ENCODE results near the gene TBRG4.
"Not testable (repeated sequence)": the region's sequence is repeated elsewhere in the genome, so short reads cannot be mapped to it uniquely, and the experiment has no call there.

Gene TBRG4

DNA sequence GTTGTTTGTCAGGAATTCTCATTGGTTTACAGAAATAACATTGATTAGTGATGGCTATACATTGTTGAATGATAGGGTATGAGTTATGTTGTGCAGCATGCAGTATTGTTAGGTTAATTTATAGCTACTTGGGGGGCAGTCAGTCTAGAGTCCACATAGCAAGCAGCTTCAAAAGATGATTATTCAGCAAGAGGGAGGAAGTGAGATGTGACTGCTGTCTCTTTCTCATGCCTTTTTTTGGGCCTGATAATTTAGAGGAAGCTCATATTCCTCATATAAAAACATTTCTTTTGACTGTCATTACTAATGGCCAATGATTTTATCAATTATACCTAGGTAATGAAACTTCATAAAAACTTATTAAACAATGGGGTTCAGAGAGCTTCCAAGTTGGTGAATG lies 3.4 kb upstream of the TBRG4 start:
- FAIRE-seq: no peak

DNA sequence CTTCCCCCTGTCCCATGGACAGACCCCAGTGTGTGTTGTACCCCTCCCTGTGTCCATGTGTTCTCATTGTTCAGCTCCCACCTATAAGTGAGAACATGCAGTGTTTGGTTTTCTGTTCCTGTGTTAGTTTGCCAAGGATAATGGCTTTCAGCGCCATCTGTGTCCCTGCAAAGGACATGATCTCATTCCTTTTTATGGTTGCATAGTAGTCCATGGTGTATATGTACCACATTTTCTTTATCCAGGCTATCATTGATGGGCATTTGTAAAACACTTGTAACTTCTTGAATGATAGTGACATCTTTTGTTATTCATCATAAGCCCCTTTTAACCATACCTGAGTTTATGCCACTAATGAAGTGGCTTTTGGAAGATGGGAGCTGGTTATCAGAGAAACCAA lies 2.8 kb upstream of the TBRG4 start:
- not testable (repeated sequence) for FAIRE-seq

DNA sequence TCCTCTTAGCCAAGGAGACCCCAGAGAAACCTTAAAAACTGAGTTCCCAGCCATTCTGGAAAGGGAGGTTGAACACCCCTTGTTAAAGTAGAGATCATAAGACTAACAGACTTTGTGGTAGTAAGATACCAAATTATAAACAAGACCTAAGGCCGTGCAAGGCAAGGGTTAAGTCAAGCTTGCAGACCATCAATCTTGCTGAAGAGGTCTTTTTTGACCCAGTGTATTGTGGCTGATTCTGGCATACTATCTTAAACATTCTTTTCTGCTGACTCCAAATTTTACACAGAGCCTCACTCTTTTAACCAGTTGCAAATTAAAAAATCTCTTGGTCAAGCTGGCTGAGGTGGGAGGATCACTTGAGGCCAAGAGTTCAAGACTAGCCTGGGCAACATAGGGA lies 1.2 kb upstream of the TBRG4 start:
- no peak for FAIRE-seq

DNA sequence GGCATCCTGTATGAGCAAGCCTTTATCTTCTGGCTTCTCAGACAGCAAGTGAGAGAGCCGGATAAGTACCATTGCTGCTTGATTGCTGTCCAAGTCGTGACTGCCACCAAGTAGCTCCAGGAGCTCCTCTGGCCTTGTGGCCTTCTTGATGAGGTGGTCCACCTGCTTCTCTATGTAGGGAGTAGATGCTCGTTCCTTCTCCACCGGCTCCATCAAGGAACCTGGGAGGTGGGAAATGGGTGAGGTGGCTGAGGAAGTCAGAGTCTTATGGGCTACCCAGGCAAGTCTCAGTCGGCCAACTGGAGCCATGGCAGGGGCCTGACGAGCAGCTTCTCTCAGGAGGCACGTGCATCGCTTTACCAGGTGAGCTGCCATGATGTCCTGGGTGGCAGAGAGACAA lies 2.6 kb downstream of the TBRG4 start:
- no peak for FAIRE-seq

DNA sequence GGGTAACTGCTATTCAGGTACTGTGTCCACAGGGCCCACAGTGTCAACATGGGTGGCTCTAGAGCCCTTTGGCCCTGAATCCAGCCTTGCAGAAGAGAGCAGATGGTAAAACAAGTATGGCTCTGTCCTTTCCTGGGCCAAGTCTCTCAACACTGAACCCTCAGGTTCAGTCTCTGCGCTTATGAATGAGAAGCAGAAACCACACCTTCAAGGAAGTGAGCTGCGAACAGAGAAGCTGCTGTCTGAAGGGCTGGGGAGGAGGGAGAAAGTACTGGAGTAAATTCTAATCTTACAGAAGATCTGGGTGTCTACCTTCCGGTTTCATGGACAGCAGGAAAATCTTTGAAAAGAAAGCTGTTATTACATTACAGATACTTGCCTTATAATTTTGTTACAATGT lies 4.1 kb downstream of the TBRG4 start:
- no peak for FAIRE-seq

DNA sequence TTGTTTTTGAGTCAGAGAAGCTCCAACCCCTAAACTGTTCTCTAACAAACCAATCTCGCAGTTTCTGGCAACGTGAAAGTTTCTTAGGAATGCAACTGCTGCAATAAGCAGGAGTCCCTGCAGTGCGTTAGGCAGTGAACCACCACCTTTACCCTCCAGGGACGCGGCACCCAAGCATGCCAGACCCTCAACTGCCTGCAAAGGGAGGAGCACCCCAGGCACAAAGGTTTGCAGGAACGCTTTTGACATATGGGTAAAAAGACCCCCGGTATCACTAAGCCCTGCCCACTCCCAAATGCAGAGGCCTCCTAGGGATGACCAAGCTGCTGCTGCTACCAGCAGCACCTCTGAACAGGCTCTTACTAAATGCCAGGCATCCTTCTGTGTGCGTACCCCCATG lies 4.7 kb downstream of the TBRG4 start:
- FAIRE-seq: no peak

DNA sequence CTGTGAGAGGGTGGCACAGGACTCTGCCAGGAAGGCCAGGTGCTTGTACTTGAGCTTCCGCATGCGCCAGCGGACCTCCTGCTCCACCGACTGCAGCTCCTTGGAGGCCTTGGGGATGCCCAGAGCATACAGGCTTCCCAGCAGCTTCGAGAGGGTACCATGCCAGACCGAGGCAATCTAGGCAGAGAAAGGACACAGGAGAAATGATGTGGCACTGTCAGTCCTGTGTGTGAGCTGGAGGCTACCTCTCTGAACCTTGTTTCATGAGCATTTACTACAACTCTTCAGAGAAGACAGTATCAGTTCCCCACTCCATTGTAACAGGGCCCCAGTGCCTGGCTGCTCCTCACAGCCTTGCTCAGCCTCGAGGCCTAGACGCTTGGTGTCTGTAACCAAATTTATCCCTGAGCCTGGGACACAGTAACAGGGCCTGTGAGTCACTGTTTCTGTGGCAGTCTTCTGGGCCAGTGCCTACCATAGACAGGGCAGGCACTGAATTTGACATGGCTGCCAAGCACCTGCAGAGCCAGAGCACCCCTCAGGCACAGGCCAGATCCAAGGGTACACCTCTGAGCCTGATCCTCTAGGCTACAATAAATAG lies 5.8 kb downstream of the TBRG4 start:
- FAIRE-seq: no peak

DNA sequence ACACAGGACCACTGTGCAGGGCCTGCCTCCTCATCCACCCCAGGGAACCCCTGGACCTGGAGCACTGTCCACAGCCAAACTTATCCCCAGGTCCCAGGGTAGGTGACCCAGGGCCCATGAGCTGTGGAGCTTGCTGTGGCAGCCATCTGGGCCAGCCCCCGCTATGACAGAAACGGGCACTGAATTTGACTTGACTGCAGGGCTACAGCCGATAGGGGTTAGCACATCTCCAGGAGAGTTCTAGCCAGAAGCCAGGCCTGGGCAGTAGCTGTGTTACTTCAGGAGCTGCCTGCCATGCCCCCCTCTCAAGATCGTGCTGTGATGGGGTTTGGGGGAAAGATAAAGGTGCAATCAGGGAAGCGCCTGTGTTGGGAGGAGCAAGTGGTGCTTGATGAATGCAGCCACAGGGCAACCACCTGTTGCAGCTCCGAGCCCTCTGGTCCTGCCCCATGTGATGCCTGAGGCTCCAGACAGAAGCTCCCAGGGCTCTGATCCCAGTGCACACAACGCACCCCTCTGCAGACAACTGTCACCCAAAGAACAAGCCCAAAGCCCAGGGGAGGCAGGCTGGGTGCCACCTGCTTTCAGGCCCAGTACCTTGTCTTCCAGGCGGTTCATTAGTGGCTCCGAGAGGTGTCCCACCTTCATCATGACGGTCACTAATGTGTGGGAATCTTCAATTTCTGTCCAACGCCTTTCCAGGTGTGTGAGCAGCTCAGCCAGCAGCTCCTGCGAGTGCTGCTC lies 6.5 kb downstream of the TBRG4 start:
- no peak for FAIRE-seq

DNA sequence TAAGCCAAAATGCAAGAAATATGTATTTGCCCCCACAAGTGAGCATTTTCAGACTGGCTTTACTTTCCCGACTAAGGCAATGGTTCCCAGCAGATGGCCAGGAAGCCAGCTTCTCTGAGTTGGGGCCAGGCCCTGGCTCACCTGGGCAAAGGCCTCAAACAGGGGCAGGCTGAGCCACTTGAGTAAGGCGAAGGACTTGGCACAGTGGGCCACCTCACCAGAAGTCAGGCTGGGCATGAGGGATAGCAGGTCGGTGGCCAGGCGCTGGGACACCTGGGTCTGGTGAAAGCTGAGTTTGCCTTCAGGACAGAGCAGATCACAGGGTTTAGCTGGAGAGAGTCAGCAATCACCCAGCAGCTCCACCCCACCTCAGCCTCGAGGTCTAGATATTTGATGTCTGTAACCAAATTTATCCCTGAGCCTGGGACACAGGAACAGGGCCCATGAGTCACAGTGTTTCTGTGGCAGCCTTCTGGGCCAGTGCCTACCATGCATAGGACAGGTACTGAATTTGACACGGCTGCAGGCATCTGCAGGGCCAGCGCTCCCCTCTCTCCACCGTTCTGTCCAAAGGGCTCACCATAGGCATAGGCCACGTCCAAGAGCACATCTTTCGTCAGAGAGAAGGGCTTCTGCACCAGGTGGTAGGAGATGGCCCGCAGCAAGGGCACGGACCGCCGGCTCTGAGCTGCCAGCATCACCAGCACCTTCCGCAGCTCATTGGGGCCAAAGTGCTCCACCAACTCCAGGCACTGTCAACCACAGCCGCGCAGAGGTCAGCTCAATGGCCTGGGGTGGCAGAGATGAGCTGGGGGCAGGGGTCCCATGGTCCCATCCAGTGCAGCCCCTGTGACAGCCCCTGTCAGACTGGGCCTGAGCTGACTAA lies 7.3 kb downstream of the TBRG4 start:
- FAIRE-seq: no peak

DNA sequence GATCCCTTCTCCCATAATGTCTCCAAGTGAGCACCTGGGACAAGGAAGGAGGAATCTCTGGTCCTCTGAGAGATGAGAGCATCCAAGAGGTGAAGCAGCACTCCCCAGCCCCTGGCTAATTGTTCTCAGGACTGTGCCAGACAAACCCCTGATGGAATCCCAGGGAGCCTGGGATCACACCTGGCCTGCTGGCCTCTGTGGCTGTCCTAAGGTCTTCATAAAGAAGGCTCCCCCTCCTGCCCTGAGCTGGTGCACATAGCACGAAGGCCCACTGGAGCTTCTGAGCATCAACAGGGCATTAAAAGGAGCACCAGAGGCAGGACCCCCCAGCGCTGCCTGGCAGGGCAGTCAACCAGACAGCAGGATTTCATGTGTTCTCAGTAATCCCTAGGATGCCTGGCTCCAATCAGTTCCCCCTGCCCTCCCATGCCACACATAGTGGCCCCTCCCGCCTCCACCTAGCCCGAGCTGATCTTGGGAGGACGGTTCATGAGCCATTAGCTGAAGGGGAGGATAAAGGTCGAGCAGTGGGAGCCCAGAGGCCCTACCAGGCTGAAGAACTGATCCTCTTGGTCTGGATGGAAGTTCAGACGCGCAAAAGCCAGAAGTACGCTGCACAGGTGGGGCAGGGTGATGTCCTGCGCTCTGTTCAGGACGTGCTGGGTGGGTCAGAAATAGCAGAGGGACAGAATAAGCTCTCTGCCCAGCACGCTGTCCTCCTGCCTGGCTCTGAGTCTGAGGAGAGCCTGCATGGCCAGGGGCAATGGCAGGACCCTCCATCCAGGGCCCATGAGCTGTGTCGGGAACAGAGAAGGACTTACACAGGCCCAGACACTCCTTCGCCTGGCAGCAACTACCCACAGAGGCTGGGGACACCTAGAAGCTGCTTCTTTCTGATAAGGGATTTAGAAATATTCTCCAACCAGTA lies 8.4 kb downstream of the TBRG4 start:
- no peak for FAIRE-seq

DNA sequence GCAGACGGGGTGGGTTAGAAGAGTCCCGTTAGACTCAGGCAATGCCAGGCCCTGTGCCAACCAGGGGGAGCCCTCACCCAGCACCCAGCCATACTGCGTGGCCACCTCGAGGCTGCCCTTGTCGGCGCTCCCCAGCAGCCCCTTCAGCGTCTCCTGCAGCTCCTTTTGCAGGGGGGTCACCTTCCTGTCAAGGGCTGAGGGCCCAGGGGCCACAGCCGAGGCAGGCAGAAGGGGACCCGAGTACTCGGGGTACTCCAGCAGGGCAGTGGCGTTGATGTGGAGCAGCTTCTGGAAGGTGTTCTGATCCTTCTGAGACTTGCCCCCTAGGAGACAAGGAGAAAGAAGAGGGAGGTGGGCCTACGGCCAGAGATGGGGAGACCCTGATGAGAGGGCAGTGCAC lies 9.7 kb downstream of the TBRG4 start:
- no peak for FAIRE-seq

DNA sequence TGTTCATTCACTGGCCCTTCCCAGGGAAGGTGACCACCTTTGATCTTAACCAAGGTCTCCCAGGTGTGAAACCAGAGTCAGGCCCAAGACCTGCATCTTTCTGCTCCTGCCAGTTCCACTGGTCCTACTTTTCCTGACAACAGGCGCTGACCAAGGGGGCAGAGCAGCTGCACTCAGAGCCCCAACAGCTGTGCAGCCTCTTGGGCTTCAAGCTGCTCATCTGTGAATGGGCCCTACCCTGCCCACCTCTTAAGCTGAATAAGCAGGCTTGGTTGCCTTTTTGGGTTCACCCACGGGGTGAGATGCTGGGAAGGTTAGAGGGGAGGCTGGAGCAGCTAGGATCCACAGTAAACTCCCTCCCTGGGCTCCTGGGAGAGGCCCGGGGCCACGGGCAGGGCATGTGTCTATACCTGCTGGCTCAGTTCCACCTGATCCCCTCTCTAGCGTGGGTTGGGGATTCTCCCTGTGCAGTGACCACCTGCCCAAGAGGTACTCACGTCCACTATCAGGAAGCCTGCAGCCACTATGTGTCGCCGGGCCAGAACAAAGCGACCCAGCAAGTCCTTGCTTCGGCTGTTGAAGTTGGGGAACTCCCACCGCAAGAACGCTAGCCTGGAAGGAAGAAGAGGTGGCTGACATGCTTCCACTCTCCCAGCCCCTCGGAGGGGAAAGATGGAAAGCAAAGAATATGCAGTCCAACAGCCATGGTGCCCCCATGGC lies 10.6 kb downstream of the TBRG4 start:
- no peak for FAIRE-seq

DNA sequence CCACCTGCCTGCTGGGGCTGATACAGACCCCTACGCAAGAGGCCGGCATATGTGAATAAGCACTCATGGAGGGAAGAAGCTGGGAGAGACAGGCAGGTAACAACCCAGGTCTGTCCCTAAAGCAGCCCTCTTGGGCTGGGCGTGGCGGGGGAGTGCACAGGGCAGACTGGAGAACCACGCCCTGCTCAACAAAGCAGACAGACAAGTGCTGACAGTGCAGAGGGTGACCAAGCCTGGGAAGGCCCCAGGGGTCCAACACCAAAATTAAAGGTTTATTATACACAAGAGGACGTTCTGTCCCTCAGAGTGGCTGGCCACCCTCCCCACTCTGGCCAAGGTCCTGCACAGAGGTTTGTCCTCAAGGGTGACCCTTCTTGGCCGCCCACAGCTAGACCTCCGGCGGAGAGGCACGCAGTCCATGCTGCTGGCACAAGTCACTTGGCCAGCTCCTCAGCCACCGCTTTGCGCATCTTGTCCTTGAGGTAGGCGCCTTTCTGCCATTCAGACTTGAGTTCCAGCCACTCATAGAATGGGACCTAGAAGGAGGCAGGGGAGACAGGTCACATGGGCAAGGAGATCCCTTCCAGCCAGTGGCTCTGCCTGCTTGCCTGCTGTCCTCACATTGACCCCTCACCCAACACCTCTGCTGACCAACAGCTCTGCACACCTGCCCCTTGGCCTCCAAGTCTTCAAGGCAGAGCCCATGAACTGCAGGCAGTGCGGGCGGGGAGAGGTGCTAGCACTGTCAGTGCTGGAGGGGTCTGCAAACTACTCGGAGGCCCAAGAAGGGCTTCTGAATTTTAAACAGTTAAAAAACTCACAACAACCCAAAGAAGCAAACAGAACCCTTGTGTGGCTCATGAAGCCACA lies 11.4 kb downstream of the TBRG4 start:
- no peak for FAIRE-seq

DNA sequence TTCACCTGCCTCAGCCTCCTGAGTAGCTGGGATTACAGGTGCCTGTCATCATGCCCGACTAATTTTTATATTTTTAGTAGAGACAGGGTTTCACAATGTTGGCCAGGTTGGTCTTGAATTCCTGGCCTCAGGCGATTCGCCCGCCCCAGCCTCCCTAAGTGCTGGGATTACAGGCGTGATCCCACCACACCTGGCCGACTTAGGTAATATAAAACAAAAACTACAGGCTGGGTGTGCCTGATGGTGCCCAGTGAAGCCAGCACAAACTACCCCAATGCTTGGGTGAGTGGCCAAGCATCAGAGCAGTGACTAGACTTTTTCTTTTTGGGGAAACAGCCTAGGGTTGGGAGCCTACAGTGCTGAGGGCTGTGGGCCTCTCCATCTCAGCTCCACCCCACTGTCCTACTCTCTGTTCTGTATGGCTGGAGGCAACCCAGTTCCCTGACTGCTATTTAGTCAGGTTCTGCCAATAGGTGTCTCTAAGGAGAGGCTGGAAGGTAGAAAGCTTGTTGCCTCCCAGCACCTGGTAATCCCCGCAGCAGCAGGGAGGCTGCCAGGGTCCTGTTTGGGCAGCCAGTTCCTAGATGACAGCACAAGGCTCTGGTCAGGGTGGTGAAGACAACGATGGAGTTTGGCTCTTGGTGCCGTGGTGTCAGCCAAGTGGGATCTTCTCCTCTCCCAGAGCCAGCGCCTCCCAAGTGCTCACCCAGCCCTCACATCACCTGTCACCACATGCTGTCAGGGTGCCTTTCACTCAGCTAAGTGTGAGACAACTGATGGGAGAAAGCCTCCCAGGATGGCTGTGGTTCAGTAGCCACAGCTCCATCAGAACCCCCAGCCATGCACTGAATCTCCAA lies 12.3 kb downstream of the TBRG4 start:
- FAIRE-seq: no peak

DNA sequence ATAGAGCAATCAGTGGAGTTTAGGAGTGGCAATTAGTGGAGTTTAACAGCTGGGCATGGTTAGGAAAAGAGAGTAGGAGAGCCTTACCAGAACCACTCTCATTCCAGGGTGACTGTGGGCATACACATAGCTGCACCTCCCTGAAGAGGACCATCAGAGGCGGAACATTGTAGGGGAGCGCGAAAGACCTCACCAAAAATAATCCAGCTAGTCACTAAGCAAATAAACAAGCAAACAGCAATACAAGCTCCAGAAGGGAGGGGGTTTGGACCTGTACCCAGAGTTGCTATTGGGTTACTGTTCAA lies 18.6 kb downstream of the TBRG4 start:
- no peak for FAIRE-seq

DNA sequence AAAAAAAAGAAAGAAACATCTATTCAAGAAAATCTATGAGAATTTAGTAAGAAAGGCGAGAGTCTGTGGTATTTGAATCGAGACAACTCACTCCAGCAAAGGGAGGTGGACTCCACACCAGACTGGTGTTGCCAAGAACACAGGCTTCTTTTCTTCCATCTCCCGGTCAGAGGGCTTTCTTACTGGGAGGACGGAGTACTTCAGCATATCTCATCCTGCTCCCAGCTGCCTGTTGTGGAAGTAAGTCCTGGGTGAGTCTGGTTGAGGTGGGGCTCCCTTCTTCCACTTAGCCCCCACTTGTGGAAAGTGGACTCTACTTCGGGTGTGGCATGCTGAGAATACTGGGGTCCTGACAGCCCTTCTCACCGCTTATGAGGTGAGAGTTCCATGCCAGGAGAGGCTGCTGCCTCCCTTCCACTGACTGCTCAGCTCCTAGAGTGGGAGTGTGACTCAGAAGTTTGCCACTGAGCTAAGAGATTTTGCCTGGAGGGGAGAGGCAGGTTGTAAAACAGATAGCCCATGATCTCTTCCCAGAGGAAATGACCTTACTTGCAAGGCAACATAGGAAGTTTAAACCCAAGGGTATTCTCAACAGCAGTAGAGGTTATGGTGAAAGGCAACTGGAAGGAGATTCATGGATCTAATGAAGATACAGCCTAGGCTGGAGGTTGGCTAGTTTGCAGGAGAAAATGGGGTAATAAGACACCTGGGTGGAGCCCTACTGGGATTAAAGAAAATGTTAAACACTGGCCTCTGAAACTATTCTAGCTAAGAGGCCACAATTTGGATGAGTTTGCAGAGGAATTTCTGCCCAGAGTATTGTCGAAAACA lies 19.2 kb downstream of the TBRG4 start:
- no peak for FAIRE-seq

DNA sequence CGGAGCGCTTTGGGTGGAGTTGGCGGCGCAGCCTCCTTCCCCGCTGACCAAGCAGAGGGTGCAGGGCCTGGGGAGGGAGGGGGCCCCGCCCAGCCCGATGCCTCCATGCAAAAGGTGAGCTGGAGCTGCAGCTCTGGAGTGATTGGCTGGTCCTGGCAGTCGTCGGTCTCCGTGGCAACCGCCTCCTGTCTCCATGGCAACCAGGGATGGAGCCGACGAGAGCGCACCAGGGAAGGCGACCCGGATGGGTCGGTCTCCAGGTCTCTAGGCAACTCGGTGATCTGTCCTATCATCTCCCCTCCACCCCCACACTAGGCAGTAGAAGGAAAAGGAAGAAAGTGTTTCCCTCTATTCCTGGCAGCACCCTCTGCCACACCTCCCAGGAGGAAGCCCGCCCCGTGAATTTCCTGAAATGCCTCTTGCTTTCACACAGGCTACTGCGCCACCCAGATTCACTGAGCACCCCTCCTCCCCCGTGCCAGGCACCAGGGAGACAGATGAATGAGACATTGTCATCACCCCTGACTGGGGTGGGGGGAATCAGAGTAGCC lies 22.1 kb downstream of the TBRG4 start:
- FAIRE-seq: no peak

DNA sequence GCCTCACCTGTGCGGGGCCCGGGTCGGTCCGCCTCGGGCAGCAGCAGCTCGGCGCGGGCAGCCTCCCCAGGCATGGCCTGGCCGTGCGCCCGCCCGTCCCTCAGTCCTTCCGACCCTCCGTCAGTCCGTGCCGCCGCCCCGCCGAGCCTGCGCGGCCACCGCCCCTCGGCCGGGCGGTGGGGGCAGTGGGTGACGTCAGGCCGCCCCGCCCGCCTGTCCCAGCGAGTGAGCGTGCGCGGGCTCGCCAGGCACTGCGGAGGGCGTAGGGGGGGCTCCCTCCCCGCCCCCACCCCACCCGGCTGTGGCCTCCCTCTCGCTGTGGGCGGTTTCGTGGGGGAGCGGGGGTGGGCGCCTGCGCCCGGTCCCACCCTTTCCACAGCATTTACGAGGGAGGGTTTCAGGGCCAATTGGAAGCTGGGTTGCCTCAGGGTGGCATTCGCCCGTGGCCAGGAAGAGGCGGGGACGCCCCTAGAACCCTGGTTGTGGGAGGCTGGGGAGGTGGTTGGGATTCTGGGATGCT lies 22.6 kb downstream of the TBRG4 start, which contains the start of gene NACAD:
Gene NACAD (minus strand): TSS at position 149 of the 520 bp plus-strand sequence. CDS start 75 bp downstream, at position 74.
- FAIRE-seq: no peak
